Left forelimb (tissue), 1 donor: ENCODE data around the gene SCARB2.
A peak's percentile ranks its signal among the peaks of the same experiment; 100 is the strongest.

ENCODE experiments used
- DNase-seq: peaks from one replicate; pipeline ENCODE4 v3.0.0-alpha.2; 2018; ENCODE audit warnings: low spot score

SCARB2 gene

GRCh38 chr4:76198411-76199237, 15.0 kb downstream of the SCARB2 start:
- DNase-seq: no peak

DNA sequence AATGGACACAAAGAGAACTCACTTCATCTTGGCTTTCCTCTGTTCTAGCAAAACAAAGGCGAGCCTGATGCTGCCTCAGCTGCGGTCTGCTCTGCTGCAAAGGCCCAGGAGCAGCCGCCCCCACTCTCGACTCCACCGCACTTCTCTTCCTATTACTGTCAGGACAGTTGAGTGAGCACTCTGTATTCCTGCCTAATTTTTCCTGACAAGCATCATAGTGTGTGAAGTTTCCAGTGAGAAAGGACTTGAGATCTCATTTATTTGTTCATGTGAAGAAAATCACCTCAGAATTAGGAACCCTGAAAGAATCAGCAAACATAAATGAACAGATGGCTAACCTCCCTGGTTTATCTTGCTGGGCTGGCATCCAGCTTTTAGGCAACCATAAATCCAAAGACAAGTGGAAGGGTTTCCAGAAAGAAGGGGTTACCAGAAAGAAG, 15.6 kb downstream of the SCARB2 start:
- DNase-seq: no peak

DNA sequence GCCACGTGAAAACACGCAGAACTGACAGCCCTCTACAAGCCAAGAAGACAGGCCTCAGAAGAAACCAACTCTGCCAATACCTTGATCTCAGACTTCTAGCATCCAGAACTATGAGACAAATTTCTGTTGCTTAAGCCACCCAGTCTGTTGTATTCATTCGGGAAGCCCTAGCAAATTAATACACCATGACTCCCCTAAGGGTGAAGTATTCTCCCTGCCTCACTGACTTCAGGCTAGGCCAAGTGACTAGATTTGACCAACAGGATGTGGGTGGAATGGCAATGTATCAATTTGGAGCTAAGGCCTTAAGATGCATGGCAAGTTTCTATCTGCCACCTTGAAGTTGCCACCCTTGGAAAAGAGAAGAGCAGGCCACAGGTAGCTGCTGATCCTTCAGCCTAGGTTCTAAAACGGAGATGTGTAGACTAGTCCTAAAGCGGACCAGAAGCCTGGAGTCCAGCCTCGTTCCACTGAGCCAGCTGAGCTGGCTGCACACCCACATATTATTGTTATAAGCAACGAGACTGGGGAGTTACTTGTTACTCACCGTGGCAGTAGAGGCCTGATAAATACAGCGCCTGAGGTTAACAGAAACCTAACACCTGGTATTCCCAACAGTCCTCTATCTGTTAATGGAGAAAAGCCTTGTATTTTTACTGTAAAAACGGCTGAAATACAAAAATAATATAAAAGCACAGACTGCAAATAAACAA, 16.4 kb downstream of the SCARB2 start:
- DNase-seq: no peak

DNA sequence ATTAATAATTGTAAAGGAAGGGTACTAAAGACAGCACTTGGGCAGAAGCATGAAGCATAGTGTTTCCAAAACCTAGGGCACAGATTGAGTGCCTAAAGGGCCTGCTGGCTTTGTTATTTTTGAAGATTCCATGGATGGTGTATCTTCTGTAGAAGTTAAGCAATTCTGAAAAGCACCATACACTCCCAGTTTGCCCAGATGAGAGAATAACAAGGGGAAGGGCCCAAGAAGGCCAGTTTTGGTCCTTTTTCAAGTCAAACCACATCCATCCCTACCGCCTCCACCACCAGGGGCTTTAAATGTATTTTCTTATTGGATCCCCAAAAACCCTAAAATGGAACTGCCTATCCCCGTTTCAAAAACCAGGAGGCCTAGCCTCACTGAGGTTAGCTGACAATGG, 17.2 kb downstream of the SCARB2 start:
- DNase-seq: no peak

DNA sequence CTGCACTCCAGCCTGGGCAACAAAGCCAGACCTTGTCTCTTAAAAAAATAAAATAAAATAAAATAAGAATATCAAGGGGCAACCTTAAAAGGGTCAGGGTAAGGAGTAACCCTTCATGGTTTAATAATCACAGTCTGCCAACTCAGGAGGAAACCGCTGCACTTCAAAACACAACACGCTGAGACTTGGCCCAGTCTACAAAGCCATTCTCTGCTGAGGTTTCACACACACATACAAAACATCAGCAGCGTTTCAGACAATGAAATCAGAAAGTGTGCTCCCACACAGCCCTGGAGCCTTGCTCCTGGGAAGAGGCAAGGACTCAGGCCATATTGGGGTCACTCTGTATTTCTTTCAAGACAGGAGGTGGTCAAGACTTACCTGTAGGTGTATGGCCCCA, 18.3 kb downstream of the SCARB2 start:
- DNase-seq: no peak

DNA sequence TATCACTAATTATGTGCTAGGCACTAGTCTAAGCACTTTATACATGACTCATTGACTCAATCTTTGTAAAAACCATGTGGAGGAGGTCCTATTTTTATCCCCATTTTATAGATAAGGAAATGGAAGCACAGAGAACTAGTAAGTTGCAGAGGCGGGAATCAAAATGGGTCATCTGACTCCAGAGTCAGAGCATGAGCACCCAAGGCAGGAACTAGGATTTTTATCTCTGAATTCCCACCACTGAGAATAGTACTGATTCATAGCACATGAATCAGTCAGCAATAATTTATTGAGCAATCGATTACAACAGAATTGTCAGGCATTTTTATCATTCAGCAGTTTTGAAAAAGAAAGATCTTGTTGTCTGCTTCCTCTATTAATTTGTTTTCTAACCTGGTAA, 19.3 kb downstream of the SCARB2 start:
- no peak for DNase-seq

GRCh38 chr4:76192236-76192635, 21.4 kb downstream of the SCARB2 start:
- no peak for DNase-seq

DNA sequence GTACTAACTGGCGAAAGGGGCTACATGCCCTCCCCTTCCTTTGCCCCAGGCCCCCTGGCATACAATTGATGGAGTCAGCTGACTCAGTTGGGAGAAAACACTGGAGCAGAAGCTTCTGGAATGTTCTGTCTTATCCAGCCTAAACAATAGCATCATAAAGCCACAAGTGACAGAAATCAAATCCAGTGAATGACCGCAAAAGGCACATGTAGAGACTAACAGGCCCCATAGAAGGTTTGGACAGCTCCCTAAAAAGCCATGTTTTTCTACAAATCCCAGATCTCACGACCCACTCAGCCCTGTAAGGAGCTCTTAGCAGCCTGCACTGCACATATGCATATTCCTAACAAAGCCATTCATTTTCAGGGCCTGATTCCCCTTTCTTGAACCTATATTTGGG, 25.1 kb downstream of the SCARB2 start:
- no peak for DNase-seq

DNA sequence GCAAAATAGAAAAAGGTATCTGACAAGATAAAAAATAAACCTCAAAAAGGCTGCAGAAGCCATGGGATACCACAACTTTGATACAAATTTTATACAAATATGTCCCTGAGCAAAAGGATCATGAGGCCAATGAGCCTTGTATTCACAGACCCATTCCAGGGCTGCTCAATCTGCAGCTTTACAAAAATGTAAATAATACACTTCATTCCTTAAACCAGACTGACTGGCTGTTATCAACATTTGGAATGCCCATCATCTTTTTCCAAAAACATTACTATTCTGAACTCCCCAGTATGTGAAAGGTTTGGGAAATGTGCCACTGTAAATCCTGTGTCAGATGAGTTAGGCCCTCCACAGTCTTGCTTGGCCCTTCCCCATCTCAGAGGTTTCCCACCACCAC, 25.5 kb downstream of the SCARB2 start:
- no peak for DNase-seq

- no peak for DNase-seq
Observed at GRCh38 chr4:76187152-76187551, 26.5 kb downstream of the SCARB2 start.

- DNase-seq: no peak
Observed at GRCh38 chr4:76182463-76182862, 31.2 kb downstream of the SCARB2 start.

- DNase-seq: peak; percentile 70
Observed at GRCh38 chr4:76179398-76180318, 34.0 kb downstream of the SCARB2 start.

DNA sequence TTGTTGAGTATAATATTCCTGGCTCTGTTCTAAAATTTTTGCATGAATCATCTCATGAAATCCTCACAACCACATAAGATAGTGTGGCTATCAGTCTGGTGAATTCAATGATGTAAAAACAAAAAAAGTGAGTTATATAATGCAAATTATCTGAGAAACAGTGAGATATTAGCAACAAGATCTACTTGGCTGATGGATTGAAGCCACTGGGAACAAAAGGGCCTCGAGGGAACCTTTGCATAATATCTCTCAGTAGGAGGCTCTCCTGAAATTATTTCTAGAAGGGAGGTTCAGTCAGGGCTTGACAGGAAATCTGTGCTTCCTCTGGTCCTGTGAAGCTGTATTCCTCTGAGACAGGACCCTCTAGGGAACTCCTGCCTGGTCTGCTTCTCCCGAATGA, 35.3 kb downstream of the SCARB2 start:
- no peak for DNase-seq

- DNase-seq: no peak
Observed at GRCh38 chr4:76177709-76178108, 35.9 kb downstream of the SCARB2 start.

- no peak for DNase-seq
Observed at GRCh38 chr4:76175336-76175735, 38.3 kb downstream of the SCARB2 start.

- no peak for DNase-seq
Observed at GRCh38 chr4:76174216-76174615, 39.4 kb downstream of the SCARB2 start.

GRCh38 chr4:76168688-76169087, 44.9 kb downstream of the SCARB2 start:
- DNase-seq: no peak

DNA sequence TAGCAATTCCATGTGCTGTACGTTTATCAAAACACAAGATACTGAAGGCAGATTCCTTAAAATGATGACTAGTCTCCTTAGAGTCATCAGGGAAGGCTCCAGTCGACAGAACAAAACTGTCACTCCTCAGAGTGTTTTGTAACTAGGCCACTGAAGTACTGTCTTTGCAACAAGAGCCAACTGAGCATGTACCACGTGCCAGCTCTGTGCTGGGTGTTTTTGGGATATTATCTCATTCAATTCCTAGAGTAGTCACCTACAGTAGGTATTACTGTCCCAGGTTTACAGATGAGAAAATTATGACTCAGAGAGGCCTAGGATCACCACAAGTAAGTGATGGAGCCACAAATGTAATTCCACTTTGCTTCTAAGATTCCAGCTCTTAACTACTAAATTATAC, 47.1 kb downstream of the SCARB2 start:
- DNase-seq: no peak

GRCh38 chr4:76160355-76160754, 53.3 kb downstream of the SCARB2 start:
- no peak for DNase-seq

GRCh38 chr4:76156635-76157034, 57.0 kb downstream of the SCARB2 start:
- DNase-seq: no peak

DNA sequence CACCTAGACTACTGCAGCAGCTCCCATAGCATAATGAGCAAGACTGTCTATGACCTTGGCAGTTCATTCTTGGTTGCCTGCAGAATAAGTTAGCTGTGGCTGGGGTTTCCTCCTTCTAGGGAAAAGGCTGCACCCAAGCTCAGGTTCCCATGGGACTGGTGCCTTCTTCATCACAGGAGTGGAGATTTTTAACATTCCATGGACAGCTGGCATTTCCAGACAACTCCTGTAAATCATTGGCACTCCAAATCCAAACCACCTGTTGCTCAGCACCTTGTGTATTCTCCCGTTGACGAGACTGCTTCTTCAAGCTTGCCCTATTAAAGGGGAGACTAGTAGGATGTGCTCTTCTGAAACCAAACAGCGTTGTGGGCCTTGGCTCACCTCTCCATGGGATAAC, 57.6 kb downstream of the SCARB2 start:
- no peak for DNase-seq

DNA sequence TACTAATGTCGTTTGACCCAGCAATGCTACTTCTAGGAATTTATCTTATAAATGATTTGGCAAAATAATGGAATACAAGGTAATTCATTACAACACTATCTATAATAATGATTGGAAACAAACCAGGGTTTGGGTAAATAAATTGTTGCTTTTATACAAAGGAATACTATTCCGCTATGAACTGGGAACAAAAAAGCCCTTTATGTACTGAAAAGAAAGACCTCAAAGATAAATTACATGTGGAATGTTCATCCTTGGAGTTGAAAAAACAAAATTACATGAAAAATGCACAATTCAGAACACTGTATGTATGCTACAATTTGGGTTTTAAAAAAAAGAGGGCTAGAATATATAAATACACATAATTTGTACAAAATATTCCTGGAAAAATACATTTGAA, 60.3 kb downstream of the SCARB2 start:
- no peak for DNase-seq
